H1 (cell line): ENCODE results near the gene SLMAP. TPM values are rescaled to one million over a fixed set of nuclear protein-coding genes. Genes with fewer than 3 reads are reported as not detected.

Experiments
- CTCF ChIA-PET: fragments of 300-600 bp; sonication (Branson Sonifier 250); formaldehyde crosslinking; loops from one replicate; lab custom pipeline; 2021; ENCODE audit not compliant: partially characterized antibody; lab: Charles Lee
- POLR2A ChIA-PET: fragments of 300-600 bp; sonication (Branson Sonifier 250); formaldehyde crosslinking; loops from one replicate; lab custom pipeline; 2021; ENCODE audit warnings: inconsistent platforms; ENCODE audit not compliant: partially characterized antibody; lab: Charles Lee
- DNase-seq, 2 experiments: peaks; one replicate each; pipeline versions ENCODE4 v3.0.0 to v3.0.0-alpha.2; 2010 to 2022; ENCODE audit warnings: low spot score in 2 of 2, low read depth in 1 of 2, mixed read lengths in 1 of 2
- FAIRE-seq: peaks from 2 replicates; lab custom pipeline; 2011; peaks lifted over from hg19 to GRCh38; lab: Jason Lieb, UNC
- H2AFZ ChIP-seq: 2 replicates; pipeline ENCODE4 v1.8.1; 2012; ENCODE audit warnings: low read length, inconsistent platforms
- H2AK5ac ChIP-seq: 2 replicates; pipeline ENCODE4 v1.6.1; 2013; ENCODE audit warnings: low read depth, low read length
- H2BK120ac ChIP-seq: replicated peaks from 2 replicates; pipeline ENCODE3; 2013; ENCODE audit warnings: low read depth, low read length, inconsistent platforms
- H2BK12ac ChIP-seq: 2 replicates; pipeline ENCODE4 v1.6.1; 2013; ENCODE audit warnings: low read depth, low read length
- H2BK15ac ChIP-seq: 2 replicates; pipeline ENCODE4 v1.6.1; 2013; ENCODE audit warnings: low read length
- H2BK20ac ChIP-seq: 2 replicates; pipeline ENCODE4 v1.6.1; 2013; ENCODE audit warnings: low read length
- H2BK5ac ChIP-seq: 2 replicates; pipeline ENCODE4 v1.6.1; 2013; ENCODE audit warnings: low read depth, low read length
- H3K14ac ChIP-seq: 2 replicates; pipeline ENCODE4 v1.6.1; 2013; ENCODE audit warnings: inconsistent platforms; ENCODE audit not compliant: insufficient read length
- H3K18ac ChIP-seq: 2 replicates; pipeline ENCODE4 v1.6.1; 2013; ENCODE audit warnings: low read length; ENCODE audit errors: extremely low read depth
- H3K23ac ChIP-seq: 2 replicates; pipeline ENCODE4 v1.6.1; 2013; ENCODE audit warnings: inconsistent platforms; ENCODE audit not compliant: insufficient read length
- H3K23me2 ChIP-seq: 2 replicates; pipeline ENCODE4 v1.6.1; 2013; ENCODE audit warnings: low read depth, low read length
- H3K27ac ChIP-seq: 2 replicates; pipeline ENCODE4 v1.6.1; 2011; ENCODE audit warnings: low read depth, low read length, inconsistent platforms
- H3K27me3 ChIP-seq, 4 experiments: replicated peaks in 1 of 4; 1 replicate in 1 of 4; 2 replicates in 3 of 4; pipeline versions ENCODE4 v1.6.1 to v1.8.1; 2011 to 2013; ENCODE audit warnings: low read length in 3 of 4, mild to moderate bottlenecking in 3 of 4, inconsistent platforms in 2 of 4, mixed read lengths in 2 of 4, moderate library complexity in 1 of 4; ENCODE audit not compliant: control insufficient read depth in 3 of 4, insufficient read depth in 3 of 4; ENCODE audit errors: extremely low read depth in 1 of 4
- H3K36me3 ChIP-seq, 4 experiments: 2 replicates each; pipeline versions ENCODE4 v1.6.1 to v1.8.1; 2011 to 2013; ENCODE audit warnings: mild to moderate bottlenecking in 4 of 4, low read length in 3 of 4, moderate library complexity in 2 of 4, control low read depth in 1 of 4, inconsistent platforms in 1 of 4; ENCODE audit not compliant: insufficient read depth in 4 of 4, control insufficient read depth in 2 of 4
- H3K4ac ChIP-seq: replicated peaks from 2 replicates; pipeline ENCODE3; 2013; ENCODE audit warnings: low read length, low read depth, mixed read lengths, inconsistent platforms; ENCODE audit not compliant: insufficient read length
- H3K4me1 ChIP-seq, 4 experiments: replicated peaks in 1 of 4; 1 replicate in 1 of 4; 2 replicates in 3 of 4; pipeline versions ENCODE4 v1.6.1 to v1.8.1; 2011 to 2013; ENCODE audit warnings: low read length in 3 of 4, inconsistent platforms in 2 of 4, mixed read lengths in 1 of 4; ENCODE audit not compliant: insufficient read depth in 4 of 4, control insufficient read depth in 3 of 4
- H3K4me2 ChIP-seq, 2 experiments: 2 replicates each; pipeline versions ENCODE4 v1.6.1 to v1.8.1; 2011 to 2013; ENCODE audit warnings: low read depth in 2 of 2, low read length in 2 of 2, control low read depth in 1 of 2, inconsistent platforms in 1 of 2, mild to moderate bottlenecking in 1 of 2; ENCODE audit not compliant: insufficient read depth in 1 of 2
- H3K4me3 ChIP-seq, 4 experiments: fragments of 200-600, 300-600 bp in 1 of 4; sonication (generic), shearing (Covaris generic), sonication (Bioruptor Twin) in 1 of 4; 2 replicates each; pipeline versions ENCODE4 v1.5.1 to v1.8.1; 2011 to 2016; ENCODE audit warnings: low read length in 4 of 4, low read depth in 3 of 4, control low read depth in 2 of 4, inconsistent platforms in 2 of 4, mild to moderate bottlenecking in 2 of 4, mixed read lengths in 1 of 4, moderate library complexity in 1 of 4; ENCODE audit not compliant: insufficient read depth in 2 of 4; ENCODE audit errors: extremely low read depth in 1 of 4
- H3K56ac ChIP-seq: replicated peaks from 2 replicates; pipeline ENCODE3; 2013; ENCODE audit warnings: low read depth, mild to moderate bottlenecking, mixed read lengths, low read length, inconsistent platforms; ENCODE audit not compliant: insufficient read length
- H3K79me1 ChIP-seq: 2 replicates; pipeline ENCODE4 v1.6.1; 2013; ENCODE audit warnings: low read depth, low read length, control low read depth
- H3K79me2 ChIP-seq, 2 experiments: 2 replicates each; pipeline versions ENCODE4 v1.6.1 to v1.8.1; 2012 to 2013; ENCODE audit warnings: low read length in 2 of 2, mild to moderate bottlenecking in 2 of 2, inconsistent platforms in 1 of 2; ENCODE audit not compliant: insufficient read depth in 2 of 2, control insufficient read depth in 1 of 2
- H3K9ac ChIP-seq, 4 experiments: replicated peaks in 1 of 4; 1 replicate in 1 of 4; 2 replicates in 3 of 4; pipeline versions ENCODE4 v1.6.1 to v1.8.1; 2011 to 2013; ENCODE audit warnings: low read depth in 3 of 4, low read length in 3 of 4, control low read depth in 2 of 4, mild to moderate bottlenecking in 2 of 4, moderate library complexity in 2 of 4, inconsistent platforms in 1 of 4; ENCODE audit errors: extremely low read depth in 1 of 4
- H3K9me3 ChIP-seq, 2 experiments: 2 replicates each; pipeline versions ENCODE4 v1.6.1 to v1.8.1; 2012 to 2013; ENCODE audit warnings: mild to moderate bottlenecking in 2 of 2, moderate library complexity in 2 of 2, control low read depth in 1 of 2, inconsistent platforms in 1 of 2, low read depth in 1 of 2, low read length in 1 of 2, mixed read lengths in 1 of 2; ENCODE audit not compliant: insufficient read depth in 2 of 2
- H4K20me1 ChIP-seq, 2 experiments: replicated peaks in 1 of 2; 2 replicates each; pipeline versions ENCODE3 to v1.8.1; 2011 to 2013; ENCODE audit warnings: inconsistent platforms in 2 of 2, low read length in 2 of 2, mild to moderate bottlenecking in 1 of 2; ENCODE audit not compliant: insufficient read depth in 2 of 2, control insufficient read depth in 1 of 2
- H4K5ac ChIP-seq: 2 replicates; pipeline ENCODE4 v1.6.1; 2013; ENCODE audit warnings: low read length, low read depth, mixed read lengths, inconsistent platforms; ENCODE audit not compliant: insufficient read length
- H4K8ac ChIP-seq: 2 replicates; pipeline ENCODE4 v1.8.0; 2013; ENCODE audit warnings: mild to moderate bottlenecking, moderate library complexity, low read length, inconsistent platforms; ENCODE audit not compliant: insufficient read depth; ENCODE audit errors: extremely low read depth
- H4K91ac ChIP-seq: replicated peaks from 2 replicates; pipeline ENCODE3; 2013; ENCODE audit warnings: low read length, mixed read lengths, inconsistent platforms; ENCODE audit not compliant: insufficient read length
- TCF12 ChIP-seq: IDR thresholded peaks from 2 replicates; pipeline ENCODE4 v1.6.1; 2011; ENCODE audit warnings: low read depth, mild to moderate bottlenecking, low read length
- WGBS, 2 experiments: shearing (Covaris generic) in 1 of 2; methylation state at CpG; one replicate each; pipeline versions ENCODE4 v1.1.6 to v1.1.7; 2013 to 2015; ENCODE audit warnings: low lambda C conversion rate in 2 of 2, mixed read lengths in 2 of 2, inconsistent platforms in 1 of 2, low coverage in 1 of 2, missing lambda C conversion rate in 1 of 2; ENCODE audit not compliant: insufficient replicate concordance in 2 of 2, insufficient coverage in 1 of 2, insufficient read length in 1 of 2; ENCODE audit errors: extremely low coverage in 1 of 2, missing lambda C conversion rate in 1 of 2; 5-methylcytosine and 5-hydroxymethylcytosine counted together
- polyA plus RNA-seq, 7 experiments: library from polyadenylated mRNA; depleted of rRNA in 3 of 7; stranded (reverse) in 5 of 7; unstranded in 2 of 7; fragments of >200 nt in 5 of 7; fragments of 200-250 nt in 2 of 7; gene quantifications; 1 replicate in 5 of 7; 2 replicates in 1 of 7; 4 replicates in 1 of 7; pipeline versions ENCODE4 v1.2.1 to v1.2.3, GENCODE V29; 2011 to 2013; ENCODE audit warnings: missing spikeins in 2 of 7, mixed read lengths in 2 of 7
- total RNA-seq: library from RNA; stranded (reverse); fragmentation: NEBNext Ultra II Directional; extraction: Animal tissue kit (Norgen Biotek cat#: 25700); gene quantifications from 2 replicates; pipeline ENCODE4 v1.2.1, GENCODE V29; 2021

The SLMAP gene
- total and polyA plus RNA-seq, 2 of the 8 experiments (the other 6 are each of a cell fraction or from before 2014, with no cell fraction given): 13.6 to 70.4 TPM

- WGBS, 2 experiments: 86% methylated on average over 1 of the region's 1 CpG; no CpG with 5 or more reads in 1 of the 2 experiments
- H3K4ac ChIP-seq: no peak overlapping the region
- no peak overlapping the region for H3K18ac ChIP-seq
- no peak overlapping the region for H3K9ac ChIP-seq
- no peaks in the 10 kb centered on the region for H3K23me2 ChIP-seq
- no peaks in the 10 kb centered on the region; a peak in 1 of 4 replicates for H3K9me3 ChIP-seq
- H3K79me2 ChIP-seq: no peaks in the 10 kb centered on the region
- no peaks in the 10 kb centered on the region for H3K27me3 ChIP-seq
- no peaks in the 10 kb centered on the region for H3K4me1 ChIP-seq
- no peak overlapping the region for H3K4me2 ChIP-seq
- no peaks in the 10 kb centered on the region for H3K79me1 ChIP-seq
- H3K4me3 ChIP-seq: no peak overlapping the region
- no peak overlapping the region for H4K91ac ChIP-seq
- H3K23ac ChIP-seq: no peak overlapping the region
- FAIRE-seq (no peak), DNase-seq (no peak)
- H3K14ac ChIP-seq: no peak overlapping the region
- H4K8ac ChIP-seq: no peak overlapping the region
- no peak overlapping the region for H2BK12ac ChIP-seq
- no peak overlapping the region for H3K27ac ChIP-seq
- POLR2A ChIA-PET: no interaction called here
- H2AK5ac ChIP-seq: no peak overlapping the region
- H3K56ac ChIP-seq: no peak overlapping the region
- H2BK120ac ChIP-seq: no peak overlapping the region
- H2BK20ac ChIP-seq: no peak overlapping the region
- CTCF ChIA-PET: no interaction called here
- H3K36me3 ChIP-seq: no peaks in the 10 kb centered on the region
- no peaks in the 10 kb centered on the region for H4K20me1 ChIP-seq
- H2BK5ac ChIP-seq: no peak overlapping the region
- no peak overlapping the region for H2BK15ac ChIP-seq
- no peak overlapping the region for H2AFZ ChIP-seq
- H4K5ac ChIP-seq: no peak overlapping the region
- no peak for TF ChIP-seq TCF12
Observed at GRCh38 chr3:57731311-57731710, 24.8 kb upstream of the SLMAP start.
